ENCODE results near the gene FMO3. TPM values are rescaled to one million over a fixed set of nuclear protein-coding genes. Genes with fewer than 3 reads are reported as not detected.

Gene FMO3
- total RNA-seq, 1 donor = 0.86 TPM

DNA sequence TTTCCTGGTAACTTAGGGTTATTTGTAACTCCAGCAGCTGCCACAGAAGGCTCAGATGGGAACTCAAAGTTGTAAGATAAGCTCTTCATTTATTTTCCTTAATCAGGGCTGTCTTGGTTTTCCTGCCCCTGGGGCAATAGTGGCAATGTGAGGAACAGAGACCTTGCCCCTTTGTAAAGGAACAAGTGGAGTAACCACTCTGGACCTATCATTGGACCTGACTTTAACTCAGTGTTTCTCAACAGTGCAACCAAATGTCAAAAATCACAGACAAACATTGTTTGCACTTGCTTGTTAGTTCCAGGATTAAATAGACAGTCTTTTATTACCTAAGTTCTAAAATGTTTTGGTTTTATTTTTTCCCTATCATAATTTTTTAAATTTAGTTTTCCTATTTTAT, 2.8 kb upstream of the FMO3 start:
- TF ChIP-seq, protein P1, sequence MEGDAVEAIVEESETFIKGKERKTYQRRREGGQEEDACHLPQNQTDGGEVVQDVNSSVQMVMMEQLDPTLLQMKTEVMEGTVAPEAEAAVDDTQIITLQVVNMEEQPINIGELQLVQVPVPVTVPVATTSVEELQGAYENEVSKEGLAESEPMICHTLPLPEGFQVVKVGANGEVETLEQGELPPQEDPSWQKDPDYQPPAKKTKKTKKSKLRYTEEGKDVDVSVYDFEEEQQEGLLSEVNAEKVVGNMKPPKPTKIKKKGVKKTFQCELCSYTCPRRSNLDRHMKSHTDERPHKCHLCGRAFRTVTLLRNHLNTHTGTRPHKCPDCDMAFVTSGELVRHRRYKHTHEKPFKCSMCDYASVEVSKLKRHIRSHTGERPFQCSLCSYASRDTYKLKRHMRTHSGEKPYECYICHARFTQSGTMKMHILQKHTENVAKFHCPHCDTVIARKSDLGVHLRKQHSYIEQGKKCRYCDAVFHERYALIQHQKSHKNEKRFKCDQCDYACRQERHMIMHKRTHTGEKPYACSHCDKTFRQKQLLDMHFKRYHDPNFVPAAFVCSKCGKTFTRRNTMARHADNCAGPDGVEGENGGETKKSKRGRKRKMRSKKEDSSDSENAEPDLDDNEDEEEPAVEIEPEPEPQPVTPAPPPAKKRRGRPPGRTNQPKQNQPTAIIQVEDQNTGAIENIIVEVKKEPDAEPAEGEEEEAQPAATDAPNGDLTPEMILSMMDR (IDR thresholded peaks at IDR 0.05; ENCODE audit: insufficient read depth, low read depth, low read length) = no peak

DNA sequence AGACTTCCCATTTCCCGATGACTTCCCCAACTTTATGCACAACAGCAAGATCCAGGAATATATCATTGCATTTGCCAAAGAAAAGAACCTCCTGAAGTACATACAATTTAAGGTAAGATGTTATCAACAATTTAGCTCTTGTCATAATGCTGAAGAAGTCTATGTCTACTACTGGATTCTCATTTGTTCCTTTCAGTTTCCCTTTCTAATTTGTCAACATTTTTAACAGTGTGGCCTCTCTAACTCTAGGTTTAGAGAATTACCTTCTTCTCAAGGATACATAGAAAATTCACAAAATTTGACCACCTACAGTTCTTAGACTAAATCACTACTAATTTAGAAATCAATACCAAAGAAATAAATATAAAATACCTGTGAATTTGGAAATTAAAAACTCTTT, 13.2 kb downstream of the FMO3 start:
- TF ChIP-seq, protein P1 (IDR thresholded peaks at IDR 0.05; ENCODE audit: insufficient read depth, low read depth, low read length) = no peak

More for the DNA sequence above, 2.8 kb upstream of the FMO3 start:
- no peak overlapping the region for H3K4me3 ChIP-seq (ENCODE audit: low read depth, low read length)
- DNase-seq (ENCODE audit: low read depth) = no peak

DNA sequence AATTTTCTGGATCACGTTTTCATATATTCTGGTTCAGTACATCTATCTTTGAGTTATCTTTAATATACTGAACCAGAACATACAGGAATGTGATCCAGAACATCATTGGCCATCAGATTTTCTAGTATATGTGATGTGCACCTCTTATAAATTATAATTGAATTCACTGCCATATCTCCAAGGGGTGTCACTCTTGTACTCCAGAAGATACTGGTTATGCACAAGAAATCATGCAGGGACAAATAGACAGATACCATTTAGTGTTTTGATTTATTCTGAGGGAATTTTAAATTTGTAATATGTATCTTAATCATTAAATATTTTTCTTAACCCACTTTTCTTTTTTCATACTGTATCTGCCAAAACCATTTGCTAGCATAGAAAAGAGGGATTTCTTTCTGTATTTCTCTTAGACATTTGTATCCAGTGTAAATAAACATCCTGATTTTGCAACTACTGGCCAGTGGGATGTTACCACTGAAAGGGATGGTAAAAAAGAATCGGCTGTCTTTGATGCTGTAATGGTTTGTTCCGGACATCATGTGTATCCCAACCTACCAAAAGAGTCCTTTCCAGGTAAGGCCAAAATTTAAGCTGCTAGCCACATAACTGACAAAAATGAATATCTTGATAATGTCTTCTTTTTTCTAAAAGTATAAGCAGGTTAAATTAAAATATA, 16.7 kb downstream of the FMO3 start:
- TF ChIP-seq, protein P1 (IDR thresholded peaks at IDR 0.05; ENCODE audit: insufficient read depth, low read depth, low read length) = no peak
- H3K4me3 ChIP-seq (ENCODE audit: low read depth, low read length) = no peak overlapping the region
- DNase-seq (ENCODE audit: low read depth) = no peak

More for the DNA sequence above, 13.2 kb downstream of the FMO3 start:
- no peak overlapping the region for H3K4me3 ChIP-seq (ENCODE audit: low read depth, low read length)
- no peak for DNase-seq (ENCODE audit: low read depth)

DNA sequence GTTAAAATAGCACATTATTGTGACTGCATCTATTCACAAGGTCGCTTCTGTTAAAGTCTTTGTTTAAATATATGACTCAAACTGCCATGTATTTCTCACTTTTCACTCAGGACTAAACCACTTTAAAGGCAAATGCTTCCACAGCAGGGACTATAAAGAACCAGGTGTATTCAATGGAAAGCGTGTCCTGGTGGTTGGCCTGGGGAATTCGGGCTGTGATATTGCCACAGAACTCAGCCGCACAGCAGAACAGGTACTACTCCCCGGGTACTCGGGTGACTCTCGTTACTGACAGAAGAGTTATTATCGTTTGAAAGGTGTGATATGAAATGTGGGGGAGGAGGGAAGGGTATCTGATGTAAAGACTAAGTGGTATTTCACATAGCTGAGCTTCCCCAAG, 17.3 kb downstream of the FMO3 start:
- DNase-seq (ENCODE audit: low read depth) = no peak
- no peak overlapping the region for H3K4me3 ChIP-seq (ENCODE audit: low read depth, low read length)
- TF ChIP-seq, protein P1 (IDR thresholded peaks at IDR 0.05; ENCODE audit: insufficient read depth, low read depth, low read length) = no peak

DNA sequence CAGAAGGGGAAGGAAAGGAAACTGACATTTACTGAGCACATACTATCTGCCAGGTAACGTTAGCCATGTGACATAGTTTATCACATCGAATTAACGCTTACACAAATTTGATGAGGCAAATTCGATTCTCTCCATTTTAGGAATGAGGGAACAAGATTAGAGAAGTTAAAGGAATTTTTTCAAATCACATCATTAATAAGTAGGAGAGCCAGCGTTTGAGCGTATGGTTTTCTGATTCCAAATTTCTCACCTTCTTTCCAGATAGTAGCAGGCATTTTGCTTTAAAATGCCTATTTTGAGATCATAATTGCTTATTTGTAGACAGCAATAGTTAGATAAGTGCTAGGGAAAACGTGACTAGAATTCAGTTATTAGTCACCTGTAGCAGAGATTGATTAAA, 19.3 kb downstream of the FMO3 start:
- no peak overlapping the region for H3K4me3 ChIP-seq (ENCODE audit: low read depth, low read length)
- no peak for DNase-seq (ENCODE audit: low read depth)
- TF ChIP-seq, protein P1 (IDR thresholded peaks at IDR 0.05; ENCODE audit: insufficient read depth, low read depth, low read length) = no peak

DNA sequence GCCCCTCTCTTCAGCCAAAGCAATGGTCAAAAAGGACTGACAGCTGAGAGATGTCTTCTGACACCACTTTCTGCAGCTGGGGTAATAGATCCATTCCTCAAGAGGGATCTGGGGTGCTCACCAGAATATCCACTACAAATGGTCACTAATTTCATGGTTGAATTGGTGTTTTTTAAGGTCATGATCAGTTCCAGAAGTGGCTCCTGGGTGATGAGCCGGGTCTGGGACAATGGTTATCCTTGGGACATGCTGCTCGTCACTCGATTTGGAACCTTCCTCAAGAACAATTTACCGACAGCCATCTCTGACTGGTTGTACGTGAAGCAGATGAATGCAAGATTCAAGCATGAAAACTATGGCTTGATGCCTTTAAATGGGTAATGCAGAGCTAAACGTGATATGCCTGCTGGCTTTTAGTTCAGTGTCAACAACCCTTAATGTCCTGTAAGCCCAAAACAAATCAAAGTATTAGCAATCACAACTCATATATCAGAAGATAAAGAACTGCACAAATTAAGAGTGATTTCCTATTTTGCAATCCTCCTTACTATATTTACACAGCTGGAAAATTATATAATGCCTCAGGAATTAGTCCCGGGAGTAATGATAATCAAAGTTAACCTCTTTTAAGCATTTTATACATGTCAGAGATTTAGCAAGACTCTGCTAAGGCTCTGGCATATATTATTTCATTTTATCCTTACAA, 20.1 kb downstream of the FMO3 start:
- DNase-seq (ENCODE audit: low read depth) = peak; percentile 59
- no peak overlapping the region for H3K4me3 ChIP-seq (ENCODE audit: low read depth, low read length)
- TF ChIP-seq, protein P1 (IDR thresholded peaks at IDR 0.05; ENCODE audit: insufficient read depth, low read depth, low read length) = no peak
